HEK293T (cell line): ENCODE data around the gene SLC2A4RG.
"Not testable (repeated sequence)": the region's sequence is repeated elsewhere in the genome, so short reads cannot be mapped to it uniquely, and the experiment has no call there.

Source experiments
- CTCF ChIA-PET: fragments of 350-600 bp; formaldehyde crosslinking; extraction: SDS; loops from one replicate; lab custom pipeline; 2021; ENCODE audit warnings: antibody characterized with exemption, inconsistent platforms; lab: Yijun Ruan, JAX
- POLR2A ChIA-PET: fragments of 350-600 bp; formaldehyde crosslinking; extraction: SDS; loops from one replicate; lab custom pipeline; 2020; ENCODE audit warnings: antibody characterized with exemption, inconsistent platforms; lab: Yijun Ruan, JAX
- DNase-seq: peaks from one replicate; pipeline ENCODE4 v3.0.0; 2012; ENCODE audit warnings: mixed read lengths; ENCODE audit errors: extremely low spot score
- ARNT ChIP-seq: fragments of 450-650 bp; IDR thresholded peaks from 2 replicates; pipeline ENCODE4 v1.6.1; 2017; ENCODE audit warnings: mild to moderate bottlenecking
- BHLHE40 ChIP-seq: fragments of 450-650 bp; IDR thresholded peaks from 2 replicates; pipeline ENCODE4 v1.6.1; 2016; ENCODE audit warnings: mild to moderate bottlenecking, moderate library complexity, borderline replicate concordance
- CTBP1 ChIP-seq: fragments of 450-650 bp; IDR thresholded peaks from 2 replicates; pipeline ENCODE4 v1.6.1; 2016; ENCODE audit warnings: borderline replicate concordance
- ELF4 ChIP-seq: fragments of 450-650 bp; IDR thresholded peaks from 2 replicates; pipeline ENCODE4 v1.6.1; 2017; ENCODE audit warnings: antibody characterized with exemption
- FOXA1 ChIP-seq: fragments of 450-650 bp; IDR thresholded peaks from 2 replicates; pipeline ENCODE4 v1.6.1; 2016; ENCODE audit warnings: mild to moderate bottlenecking
- FOXK2 ChIP-seq: fragments of 450-650 bp; IDR thresholded peaks from 2 replicates; pipeline ENCODE4 v1.6.1; 2016; ENCODE audit warnings: mild to moderate bottlenecking
- FOXM1 ChIP-seq: fragments of 450-650 bp; IDR thresholded peaks from 2 replicates; pipeline ENCODE4 v1.6.1; 2017; ENCODE audit warnings: mild to moderate bottlenecking, borderline replicate concordance
- HDGF ChIP-seq: fragments of 450-650 bp; IDR thresholded peaks from 2 replicates; pipeline ENCODE4 v1.6.1; 2017; ENCODE audit warnings: antibody characterized with exemption, borderline replicate concordance
- L3MBTL2 ChIP-seq: fragments of 450-650 bp; conservative IDR thresholded peaks from 2 replicates; pipeline ENCODE4 v1.6.1; 2016; ENCODE audit warnings: mild to moderate bottlenecking
- LEF1 ChIP-seq: fragments of 450-650 bp; IDR thresholded peaks from 2 replicates; pipeline ENCODE4 v1.6.1; 2017; ENCODE audit warnings: mild to moderate bottlenecking, borderline replicate concordance
- NFRKB ChIP-seq: fragments of 450-650 bp; IDR thresholded peaks from 2 replicates; pipeline ENCODE4 v1.6.1; 2016; ENCODE audit warnings: mild to moderate bottlenecking, moderate library complexity
- SP1 ChIP-seq: fragments of 450-650 bp; IDR thresholded peaks from 2 replicates; pipeline ENCODE4 v1.6.1; 2017
- SUZ12 ChIP-seq: fragments of 450-650 bp; IDR thresholded peaks from 2 replicates; pipeline ENCODE4 v1.6.1; 2016; ENCODE audit warnings: mild to moderate bottlenecking
- TARDBP ChIP-seq: fragments of 450-650 bp; IDR thresholded peaks from 2 replicates; pipeline ENCODE4 v1.6.1; 2016
- ZNF384 ChIP-seq: fragments of 450-650 bp; IDR thresholded peaks from 2 replicates; pipeline ENCODE4 v1.6.1; 2016
- TF ChIP-seq, protein P1 (sequence below): fragments of 450-650 bp; IDR thresholded peaks from 2 replicates; pipeline ENCODE4 v1.6.1; 2016

The SLC2A4RG gene

GRCh38 chr20:63772781-63773518 lies 33.4 kb downstream of the SLC2A4RG start:
- POLR2A ChIA-PET, result interaction anchor here (1.3 kb wide), 1 partner anchor 65 kb away, joined by 4 read pairs; the partner anchor contains the start of genes ARFRP1 and ZGPAT
- TF ChIP-seq, protein P1, sequence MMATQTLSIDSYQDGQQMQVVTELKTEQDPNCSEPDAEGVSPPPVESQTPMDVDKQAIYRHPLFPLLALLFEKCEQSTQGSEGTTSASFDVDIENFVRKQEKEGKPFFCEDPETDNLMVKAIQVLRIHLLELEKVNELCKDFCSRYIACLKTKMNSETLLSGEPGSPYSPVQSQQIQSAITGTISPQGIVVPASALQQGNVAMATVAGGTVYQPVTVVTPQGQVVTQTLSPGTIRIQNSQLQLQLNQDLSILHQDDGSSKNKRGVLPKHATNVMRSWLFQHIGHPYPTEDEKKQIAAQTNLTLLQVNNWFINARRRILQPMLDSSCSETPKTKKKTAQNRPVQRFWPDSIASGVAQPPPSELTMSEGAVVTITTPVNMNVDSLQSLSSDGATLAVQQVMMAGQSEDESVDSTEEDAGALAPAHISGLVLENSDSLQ, result no peak
- TF ChIP-seq SUZ12, result no peak
- no peak for TF ChIP-seq FOXA1
- no peak for TF ChIP-seq CTBP1
- TF ChIP-seq ZNF384, result no peak
- TF ChIP-seq ARNT, result no peak
- no peak for TF ChIP-seq FOXK2
- no peak for TF ChIP-seq NFRKB
- no peak for TF ChIP-seq L3MBTL2
- no peak for TF ChIP-seq SP1
- no peak for TF ChIP-seq BHLHE40
- TF ChIP-seq TARDBP, result no peak
- TF ChIP-seq HDGF, result no peak
- TF ChIP-seq FOXM1, result no peak
- TF ChIP-seq LEF1, result no peak
- no peak for TF ChIP-seq ELF4
- CTCF ChIA-PET, result no interaction called here
- no peak for DNase-seq

DNA sequence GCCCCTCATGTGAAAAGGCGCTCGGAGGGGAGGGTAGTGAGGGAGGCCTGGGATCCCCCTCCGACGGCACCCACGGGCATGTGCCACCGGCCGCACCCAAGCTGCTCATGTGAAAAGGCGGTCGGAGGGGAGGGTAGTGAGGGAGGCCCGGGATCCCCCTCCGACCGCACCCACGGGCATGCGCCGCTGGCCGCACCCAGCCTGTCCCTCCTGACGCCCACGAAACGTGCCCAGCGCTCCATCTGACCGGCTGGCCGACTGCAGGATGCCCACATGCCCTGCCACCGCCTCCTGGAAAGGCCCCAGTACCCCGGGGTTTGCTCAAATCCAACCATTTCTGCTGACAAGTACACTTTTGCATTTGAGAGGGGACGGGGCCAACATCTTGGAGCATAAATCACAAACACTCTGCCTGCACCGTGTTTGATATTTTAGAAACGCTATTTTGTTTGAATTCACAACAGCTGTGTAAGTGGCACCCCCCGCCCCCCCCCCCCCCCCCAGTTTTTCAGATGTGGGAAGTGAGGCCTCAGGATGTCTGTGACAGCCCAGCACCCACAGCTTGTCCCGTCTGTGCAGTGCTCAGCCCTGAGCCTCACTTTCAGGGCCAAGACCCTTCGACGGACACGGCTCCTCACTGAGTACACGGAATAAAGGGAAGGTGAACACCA lies 34.1 kb downstream of the SLC2A4RG start:
- ChIA-PET CTCF (interaction anchor here (1.4 kb wide), 1 partner anchor 10 kb away, joined by 8 read pairs; no protein-coding TSS in a partner anchor), POLR2A (interaction anchor here (1.3 kb wide), 1 partner anchor 66 kb away, joined by 4 read pairs; the partner anchor contains the start of genes ARFRP1 and ZGPAT)
- no peak for TF ChIP-seq HDGF
- no peak for TF ChIP-seq ZNF384
- no peak for TF ChIP-seq NFRKB
- TF ChIP-seq FOXA1, result no peak
- no peak for DNase-seq

DNA sequence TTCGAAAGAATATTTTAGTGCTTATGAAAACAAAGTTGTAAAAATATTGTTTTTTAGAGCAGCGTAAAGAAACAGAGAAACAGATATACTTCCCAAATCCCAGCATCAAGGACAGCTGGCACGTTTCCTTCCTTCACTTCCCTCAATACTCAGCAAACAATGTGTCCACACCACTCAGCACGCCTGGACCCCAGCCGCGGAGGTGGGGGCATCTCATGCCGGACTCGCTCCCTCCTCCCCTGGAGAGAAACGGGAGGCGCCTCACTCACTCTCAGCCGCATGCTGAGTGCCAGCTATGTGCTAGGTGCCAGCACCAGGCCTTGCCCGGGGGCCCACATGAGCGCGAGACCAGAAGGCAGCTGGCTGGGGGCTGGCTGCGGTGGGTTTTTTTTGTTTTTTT lies 34.7 kb downstream of the SLC2A4RG start:
- ChIA-PET POLR2A (no interaction called here), CTCF (interaction anchor here (1.4 to 1.8 kb wide), 3 partner anchors 10 to 91 kb away, joined by 6 to 8 read pairs (median 7); partner anchors contain the start of gene TPD52L2)
- DNase-seq, result no peak
- TF ChIP-seq CTBP1 (no peak), TARDBP (no peak), BHLHE40 (no peak), NFRKB (no peak), LEF1 (no peak), FOXK2 (no peak), FOXA1 (no peak), ZNF384 (no peak)

DNA sequence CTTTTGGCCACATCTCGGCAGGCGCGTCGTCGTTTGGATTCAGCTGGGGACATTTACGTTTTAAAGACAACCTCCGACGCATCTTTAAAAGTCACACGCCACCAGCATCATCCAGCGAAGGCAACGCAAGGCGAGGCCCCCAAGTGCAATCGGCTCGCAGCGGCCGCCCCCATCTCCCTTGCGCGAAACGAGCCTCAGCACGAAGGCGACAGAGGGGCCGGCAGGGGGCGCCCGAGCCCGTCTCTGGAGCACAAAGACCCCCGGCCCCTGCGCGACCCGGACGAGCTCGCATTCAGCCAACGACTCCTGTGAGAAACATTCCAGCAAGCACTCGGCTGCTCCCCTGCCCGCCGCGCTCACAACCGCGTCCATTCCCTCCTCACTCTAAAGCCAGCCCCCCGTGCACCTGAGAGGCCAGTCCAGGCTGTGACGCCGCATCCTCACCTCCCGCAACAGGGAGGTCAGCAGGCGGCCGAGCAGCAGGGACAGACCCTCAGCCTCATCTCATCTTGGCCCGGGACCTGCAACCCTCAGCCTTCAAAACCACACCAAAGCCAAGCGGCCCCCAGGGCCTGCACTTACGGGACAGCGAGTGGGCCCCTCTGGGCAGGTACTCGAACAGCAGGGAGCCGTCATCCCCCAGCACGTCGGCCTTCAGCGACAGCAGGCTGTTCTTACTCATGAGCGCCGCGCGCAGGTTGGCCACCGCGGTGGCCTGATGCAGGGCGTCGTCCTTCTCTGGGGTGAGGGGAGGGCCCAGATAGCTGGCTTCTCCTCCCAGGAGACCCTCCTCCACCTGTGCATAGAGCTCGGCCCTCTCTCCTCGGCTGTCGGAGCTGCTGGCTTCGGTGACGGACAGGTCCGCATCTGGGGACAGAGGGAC lies 35.8 kb downstream of the SLC2A4RG start:
- ChIA-PET CTCF (interaction anchor here (0.6 to 1.8 kb wide), 6 partner anchors 9 to 90 kb away, joined by 3 to 8 read pairs (median 4); partner anchors contain the start of gene TPD52L2), POLR2A (interaction anchor here (0.9 to 1.7 kb wide), 3 partner anchors 9 to 181 kb away, joined by 3 to 5 read pairs (median 4); partner anchors contain the start of genes TPD52L2 and UCKL1)
- TF ChIP-seq LEF1 (no peak), ZNF384 (no peak), L3MBTL2 (no peak)
- TF ChIP-seq, protein P1, result no peak
- DNase-seq, result peak; percentile 74

DNA sequence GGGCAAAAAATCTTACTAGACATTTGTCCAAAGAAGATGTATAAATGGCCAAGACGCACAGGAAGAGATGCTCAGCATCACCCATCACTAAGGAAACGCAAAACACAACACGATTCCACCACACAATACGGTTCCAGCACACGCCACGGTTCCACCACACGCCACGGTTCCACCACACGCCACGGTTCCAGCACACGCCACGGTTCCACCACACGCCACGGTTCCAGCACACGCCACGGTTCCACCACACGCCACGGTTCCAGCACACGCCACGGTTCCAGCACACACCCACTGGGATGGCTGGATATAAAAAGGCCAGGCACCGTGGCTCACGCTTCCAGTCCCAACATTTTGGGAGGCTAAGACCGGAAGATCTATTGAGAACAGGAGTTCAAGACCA lies 37.3 kb downstream of the SLC2A4RG start:
- POLR2A ChIA-PET, DNase-seq, CTCF ChIA-PET: not testable (repeated sequence)

DNA sequence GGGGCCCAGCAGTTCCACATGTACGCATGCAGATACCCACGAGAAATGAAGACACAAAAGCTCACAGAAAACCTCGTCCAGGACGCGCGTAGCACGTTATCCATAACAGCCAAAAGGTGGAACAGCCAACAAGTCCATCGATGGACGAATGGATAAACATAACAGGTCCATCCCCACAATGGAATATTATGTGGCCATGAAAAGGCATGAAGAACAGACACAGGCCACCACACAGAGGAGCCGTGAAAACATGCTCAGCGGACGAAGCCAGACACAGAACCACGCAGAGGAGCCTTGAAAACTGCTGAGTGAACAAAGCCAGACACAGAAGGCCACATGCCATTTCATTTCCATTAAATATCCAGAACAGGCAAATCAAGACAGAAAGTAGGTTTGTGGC lies 38.0 kb downstream of the SLC2A4RG start:
- no peak for TF ChIP-seq SP1
- TF ChIP-seq ARNT, result no peak
- no peak for TF ChIP-seq BHLHE40
- TF ChIP-seq CTBP1, result no peak
- POLR2A ChIA-PET, result no interaction called here
- DNase-seq, result no peak
- CTCF ChIA-PET, result no interaction called here
